HL-60 (cell line): ENCODE results near the gene ACR.
A peak's percentile ranks its signal among the peaks of the same experiment; 100 is the strongest.

Experiments used
- DNase-seq, 2 experiments: peaks; one replicate each; pipeline ENCODE4 v3.0.0-alpha.2; 2010 to 2020; ENCODE audit warnings: low read depth in 1 of 2, low spot score in 1 of 2
- H3K27ac ChIP-seq: fragments of 250-450 bp; sonication (Bioruptor Pico); replicated peaks from 2 replicates; pipeline ENCODE4 v1.5.1; 2020; ENCODE audit warnings: mild to moderate bottlenecking, moderate library complexity
- H3K27me3 ChIP-seq: fragments of 250-450 bp; sonication (Bioruptor Pico); 2 replicates; pipeline ENCODE4 v1.5.1; 2021; ENCODE audit warnings: mild to moderate bottlenecking, moderate library complexity; ENCODE audit not compliant: insufficient read depth, poor library complexity, severe bottlenecking
- H3K4me3 ChIP-seq: replicated peaks from 2 replicates; pipeline ENCODE4 v1.5.1; 2011; ENCODE audit warnings: mild to moderate bottlenecking, control low read depth, low read length; ENCODE audit not compliant: insufficient read depth
- CTCF ChIP-seq: IDR thresholded peaks from one replicate; pipeline ENCODE4 v1.5.1; 2011; ENCODE audit warnings: low read length, control low read depth, inconsistent platforms; ENCODE audit not compliant: insufficient read depth
- GABPA ChIP-seq: IDR thresholded peaks from 2 replicates; pipeline ENCODE4 v1.6.1; 2012; ENCODE audit warnings: low read depth
- POLR2AphosphoS5 ChIP-seq: IDR thresholded peaks from 2 replicates; pipeline ENCODE4 v1.6.1; 2012; ENCODE audit warnings: low read depth
- REST ChIP-seq: IDR thresholded peaks from 2 replicates; pipeline ENCODE4 v1.6.1; 2012; ENCODE audit warnings: low read depth; ENCODE audit not compliant: insufficient replicate concordance
- SPI1 ChIP-seq: IDR thresholded peaks from 2 replicates; pipeline ENCODE4 v1.6.1; 2012; ENCODE audit warnings: low read depth, mild to moderate bottlenecking, borderline replicate concordance
- long read RNA-seq: library from polyadenylated mRNA; unstranded; transcript quantifications from one replicate; pipeline ENCODE4 v2.0.0, GENCODE V29; 2020

ACR gene
- long read RNA-seq, partial matches to known transcripts, result 0 of 1 reads
- long read RNA-seq, other reads (novel, unspliced or antisense), result 1 of 1 reads

GRCh38 chr22:50737728-50738648, at the start of gene ACR:
TSS of gene ACR (plus strand) at chr22:50738204. CDS start at chr22:50738236, 32 bp downstream.
- TF ChIP-seq POLR2AphosphoS5 (no peak), GABPA (no peak), CTCF (no peak), SPI1 (no peak), REST (no peak)
- no peak within 1 kb of the TSS for H3K4me3 ChIP-seq
- no peaks in the 10 kb centered on the region for H3K27me3 ChIP-seq
- DNase-seq, result no peak
- H3K27ac ChIP-seq, result no peak within 1 kb of the TSS

GRCh38 chr22:50688448-50688847, 49.6 kb upstream of the ACR start:
- no peak overlapping the region for H3K27ac ChIP-seq
- TF ChIP-seq SPI1, result no peak
- no peak for TF ChIP-seq GABPA
- no peak for TF ChIP-seq CTCF
- TF ChIP-seq POLR2AphosphoS5, result no peak
- no peak for TF ChIP-seq REST

GRCh38 chr22:50691521-50691920, 46.5 kb upstream of the ACR start:
- DNase-seq, result peak; percentile 47 to 62
- no peaks in the 10 kb centered on the region for H3K27me3 ChIP-seq
- no peak overlapping the region for H3K27ac ChIP-seq
- no peak for TF ChIP-seq SPI1
- peak; percentile 28 for TF ChIP-seq CTCF
- H3K4me3 ChIP-seq, result no peak overlapping the region

More at GRCh38 chr22:50688448-50688847, 49.6 kb upstream of the ACR start:
- no peak overlapping the region for H3K4me3 ChIP-seq
- no peak for DNase-seq
- H3K27me3 ChIP-seq, result no peaks in the 10 kb centered on the region

- Histone ChIP-seq H3K27me3 (no peaks in the 10 kb centered on the region), H3K27ac (no peak overlapping the region), H3K4me3 (no peak overlapping the region)
- no peak for DNase-seq
- no peak for TF ChIP-seq POLR2AphosphoS5
- TF ChIP-seq SPI1, result no peak
- no peak for TF ChIP-seq CTCF
- TF ChIP-seq REST, result no peak
- TF ChIP-seq GABPA, result no peak
Measured at GRCh38 chr22:50693462-50693861, 44.5 kb upstream of the ACR start.
